HG02970 (cell line): ENCODE results near the gene CTSH.
"Not testable (repeated sequence)": the region's sequence is repeated elsewhere in the genome, so short reads cannot be mapped to it uniquely, and the experiment has no call there.

Experiments
- ATAC-seq: cut with Tn5 transposase; IDR thresholded peaks from one replicate; pipeline ENCODE4 v1.9.1; 2021; ENCODE audit warnings: mild to moderate bottlenecking, moderate library complexity, moderate number of reproducible peaks; ENCODE audit not compliant: unreplicated experiment, low FRiP score

The CTSH gene

GRCh38 chr15:78925076-78925624, 19.7 kb downstream of the CTSH start:
- no peak for ATAC-seq

GRCh38 chr15:78923480-78924360, 21.1 kb downstream of the CTSH start:
- no peak for ATAC-seq

- ATAC-seq, result no peak
Observed at GRCh38 chr15:78923015-78923414, 21.8 kb downstream of the CTSH start.

- ATAC-seq, result no peak
Observed at GRCh38 chr15:78922527-78922926, 22.3 kb downstream of the CTSH start.

- no peak for ATAC-seq
Observed at GRCh38 chr15:78921940-78922339, 22.9 kb downstream of the CTSH start.

- ATAC-seq, result no peak
Observed at GRCh38 chr15:78921517-78921916, 23.3 kb downstream of the CTSH start.

- ATAC-seq, result no peak
Observed at GRCh38 chr15:78917888-78918287, 27.0 kb downstream of the CTSH start.

- no peak for ATAC-seq
Observed at GRCh38 chr15:78916088-78916487, 28.8 kb downstream of the CTSH start.

- ATAC-seq, result no peak
Observed at GRCh38 chr15:78915341-78916087, 29.3 kb downstream of the CTSH start.

- no peak for ATAC-seq
Observed at GRCh38 chr15:78914027-78914764, 30.6 kb downstream of the CTSH start.

- ATAC-seq, result no peak
Observed at GRCh38 chr15:78913012-78913411, 31.8 kb downstream of the CTSH start.

- no peak for ATAC-seq
Observed at GRCh38 chr15:78912316-78912715, 32.5 kb downstream of the CTSH start.

GRCh38 chr15:78910271-78910670, 34.6 kb downstream of the CTSH start:
- ATAC-seq, result no peak

- no peak for ATAC-seq
Observed at GRCh38 chr15:78909791-78910228, 35.0 kb downstream of the CTSH start.

- no peak for ATAC-seq
Observed at GRCh38 chr15:78909160-78909695, 35.6 kb downstream of the CTSH start.

- ATAC-seq, result no peak
Observed at GRCh38 chr15:78907577-78907976, 37.3 kb downstream of the CTSH start.

- ATAC-seq, result no peak
Observed at GRCh38 chr15:78906316-78906620, 38.6 kb downstream of the CTSH start.

GRCh38 chr15:78904599-78905358, 40.1 kb downstream of the CTSH start:
- no peak for ATAC-seq

- not testable (repeated sequence) for ATAC-seq
Observed at GRCh38 chr15:78902281-78903032, 42.4 kb downstream of the CTSH start.
